Renal cortical epithelial cell (primary cell): ENCODE results near the gene CPPED1. TPM values are rescaled to one million over a fixed set of nuclear protein-coding genes. Genes with fewer than 3 reads are reported as not detected.
"Not testable (repeated sequence)": the region's sequence is repeated elsewhere in the genome, so short reads cannot be mapped to it uniquely, and the experiment has no call there.

Source experiments
- DNase-seq: peaks from one replicate; pipeline ENCODE4 v3.0.0-alpha.2; 2011; ENCODE audit warnings: low read depth
- total RNA-seq: library from RNA; depleted of rRNA; stranded (reverse); fragments of >200 nt; gene quantifications from 2 replicates; pipeline ENCODE4 v1.2.3, GENCODE V29; 2014

The CPPED1 gene, protein sequence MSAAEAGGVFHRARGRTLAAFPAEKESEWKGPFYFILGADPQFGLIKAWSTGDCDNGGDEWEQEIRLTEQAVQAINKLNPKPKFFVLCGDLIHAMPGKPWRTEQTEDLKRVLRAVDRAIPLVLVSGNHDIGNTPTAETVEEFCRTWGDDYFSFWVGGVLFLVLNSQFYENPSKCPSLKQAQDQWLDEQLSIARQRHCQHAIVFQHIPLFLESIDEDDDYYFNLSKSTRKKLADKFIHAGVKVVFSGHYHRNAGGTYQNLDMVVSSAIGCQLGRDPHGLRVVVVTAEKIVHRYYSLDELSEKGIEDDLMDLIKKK
- 17.2 and 33.2 TPM in 2 replicates for total RNA-seq

DNA sequence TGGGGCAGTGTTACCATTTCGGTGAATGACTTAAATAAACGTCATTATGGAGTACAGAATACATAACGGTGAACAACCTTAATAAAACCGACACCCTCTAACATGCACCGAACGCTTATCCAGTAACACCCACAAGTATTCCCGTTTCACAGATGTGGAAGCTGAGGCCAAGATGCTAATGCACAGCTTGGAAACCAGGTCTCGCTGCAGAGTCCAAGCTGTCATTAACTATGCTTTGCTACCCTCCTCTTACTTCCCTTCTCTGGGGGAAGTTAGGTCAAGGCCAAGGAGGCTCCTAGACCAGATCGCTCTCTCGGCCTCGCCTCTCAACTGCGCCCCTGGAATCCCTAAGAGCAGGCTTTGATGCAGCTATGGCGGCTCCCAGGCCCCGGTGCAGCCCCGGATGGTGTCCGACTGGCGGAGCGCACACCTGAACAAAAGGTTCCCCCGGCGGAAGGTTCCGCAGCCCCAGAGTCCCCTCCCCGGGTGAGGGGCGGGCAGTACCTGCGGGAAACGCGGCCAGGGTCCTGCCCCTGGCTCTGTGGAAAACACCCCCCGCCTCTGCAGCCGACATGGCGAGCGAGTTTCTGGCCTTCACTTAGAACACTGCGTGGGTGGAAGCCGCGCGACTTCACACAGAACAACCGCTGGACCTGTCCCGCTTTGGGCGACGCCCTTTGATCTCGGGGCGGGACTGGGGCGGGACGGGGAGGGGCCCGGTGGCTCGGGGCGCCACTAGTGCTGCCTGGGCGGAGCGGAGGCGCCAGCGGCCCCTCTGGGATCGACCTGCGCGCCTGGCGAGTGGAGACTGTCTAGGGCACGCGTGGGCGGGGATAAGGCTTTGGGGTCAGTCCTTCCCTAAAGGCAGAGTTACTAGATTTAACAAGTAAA is at the start of gene CPPED1:
CPPED1 (minus strand) TSS at position 685 of the 891 bp plus-strand sequence; CDS start at position 574, 111 bp downstream.
- DNase-seq: peak; percentile 79

DNA sequence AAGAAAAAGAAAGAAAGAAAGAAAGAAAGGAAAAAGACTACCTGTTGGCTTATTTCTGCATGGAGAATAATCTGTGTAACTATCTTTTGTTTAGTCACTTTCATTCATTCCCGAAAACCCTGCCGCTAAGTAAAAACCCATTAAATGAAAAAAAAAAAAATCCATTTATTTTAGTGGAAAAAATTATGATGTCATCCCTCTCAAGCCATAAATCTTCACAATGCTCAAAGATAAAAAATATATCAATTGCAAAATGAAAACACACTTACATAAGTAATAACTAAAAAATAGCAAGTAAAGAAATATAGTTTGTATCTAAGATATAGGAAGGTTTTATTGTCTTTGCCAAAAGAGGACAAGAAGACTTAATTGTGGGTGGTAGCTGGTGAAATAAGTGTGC is 46.5 kb upstream of the CPPED1 start:
- no peak for DNase-seq

DNA sequence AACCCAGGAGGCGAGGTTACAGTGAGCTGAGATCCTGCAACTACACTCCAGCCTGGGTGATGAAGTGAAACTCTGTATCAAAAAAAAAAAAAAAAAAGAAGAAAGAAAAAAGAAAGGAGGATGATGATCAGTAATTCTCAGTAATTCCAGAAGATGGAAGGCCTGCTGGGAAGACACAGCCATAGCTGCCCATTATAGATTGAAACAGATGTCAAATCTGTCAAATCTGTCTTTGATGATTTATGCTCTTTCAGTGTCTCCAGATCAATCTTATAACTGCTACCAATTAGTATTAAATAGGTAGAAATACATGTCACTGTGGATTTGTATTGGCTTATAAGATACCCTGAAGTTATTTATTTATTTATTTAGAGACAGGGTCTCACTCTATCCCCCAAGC is 42.9 kb upstream of the CPPED1 start:
- DNase-seq: no peak

DNA sequence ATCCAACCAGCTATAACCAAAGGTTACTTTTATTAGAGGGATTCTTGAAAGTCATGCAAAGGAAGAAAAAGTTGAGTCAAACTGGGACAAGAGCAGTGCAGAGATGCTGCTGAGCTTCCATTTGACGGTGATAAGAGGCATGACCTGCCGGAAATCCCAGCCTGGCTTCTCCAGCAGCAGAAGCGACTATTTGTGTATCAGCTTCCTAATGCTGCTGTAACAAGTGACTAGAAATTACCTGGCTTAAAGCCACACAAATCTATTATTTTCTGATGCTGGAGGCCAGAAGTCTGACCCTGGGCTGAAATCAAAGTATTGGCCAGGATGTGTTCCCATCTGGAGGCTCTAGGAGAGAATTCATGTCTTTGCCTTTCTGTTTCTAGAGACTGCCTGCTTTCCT is 41.6 kb upstream of the CPPED1 start:
- no peak for DNase-seq

DNA sequence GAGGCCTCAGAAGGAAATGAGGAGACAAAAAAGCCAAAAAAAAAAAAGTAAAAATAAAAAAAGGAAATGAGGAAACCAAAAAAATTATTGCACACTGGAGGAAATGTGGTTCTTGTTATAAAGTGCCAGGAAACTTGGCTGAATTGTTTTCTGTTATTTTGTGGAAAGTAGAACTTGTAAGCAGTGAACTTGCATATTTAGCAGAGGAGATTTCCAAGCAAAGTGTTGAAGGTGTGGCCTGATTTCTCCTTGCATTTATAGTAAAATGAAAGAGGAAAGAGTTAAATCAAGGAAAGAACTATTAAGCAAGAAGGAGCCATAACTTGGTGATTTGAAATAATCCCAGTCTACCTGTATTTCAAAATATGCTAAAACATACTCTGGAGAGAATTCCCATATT is 34.1 kb upstream of the CPPED1 start:
- no peak for DNase-seq

DNA sequence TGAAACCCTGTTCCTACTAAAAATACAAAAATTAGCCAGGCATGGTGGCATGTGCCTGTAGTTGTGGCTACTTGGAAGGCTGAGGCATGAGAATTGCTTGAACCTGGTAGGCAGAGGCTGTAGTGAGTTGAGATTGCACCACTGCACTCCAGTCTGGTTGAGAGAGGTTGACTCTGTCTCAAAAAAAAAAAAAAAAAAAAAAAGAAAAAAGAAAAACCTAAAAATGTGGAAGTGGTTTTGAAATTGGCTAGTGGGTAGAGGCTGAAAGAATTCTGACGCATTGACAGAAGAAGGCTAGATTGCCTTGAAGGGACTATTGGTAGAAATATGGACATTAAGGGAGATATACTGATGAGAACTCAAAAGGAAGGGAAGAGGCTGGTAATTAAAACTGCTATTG is 33.6 kb upstream of the CPPED1 start:
- no peak for DNase-seq

DNA sequence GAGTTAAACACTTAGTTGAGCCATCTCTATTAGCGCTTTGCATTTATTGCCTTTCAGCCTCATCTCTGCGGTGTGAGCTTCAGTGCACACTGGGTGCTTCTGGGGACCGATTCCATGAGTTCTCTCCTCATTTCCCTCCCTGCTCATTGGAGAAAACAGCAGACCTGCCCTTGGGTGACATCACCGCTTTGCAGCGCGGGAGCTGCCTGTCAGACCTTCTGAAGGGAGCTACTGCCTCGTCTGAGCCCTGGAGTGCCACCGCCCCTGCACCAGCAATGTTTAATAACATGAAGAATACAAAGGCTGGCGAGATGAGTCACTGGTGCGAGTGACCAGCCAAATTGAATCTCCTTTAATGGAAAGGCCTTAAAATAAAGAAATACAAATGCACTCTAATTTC is 30.2 kb upstream of the CPPED1 start:
- peak; percentile 73 for DNase-seq

DNA sequence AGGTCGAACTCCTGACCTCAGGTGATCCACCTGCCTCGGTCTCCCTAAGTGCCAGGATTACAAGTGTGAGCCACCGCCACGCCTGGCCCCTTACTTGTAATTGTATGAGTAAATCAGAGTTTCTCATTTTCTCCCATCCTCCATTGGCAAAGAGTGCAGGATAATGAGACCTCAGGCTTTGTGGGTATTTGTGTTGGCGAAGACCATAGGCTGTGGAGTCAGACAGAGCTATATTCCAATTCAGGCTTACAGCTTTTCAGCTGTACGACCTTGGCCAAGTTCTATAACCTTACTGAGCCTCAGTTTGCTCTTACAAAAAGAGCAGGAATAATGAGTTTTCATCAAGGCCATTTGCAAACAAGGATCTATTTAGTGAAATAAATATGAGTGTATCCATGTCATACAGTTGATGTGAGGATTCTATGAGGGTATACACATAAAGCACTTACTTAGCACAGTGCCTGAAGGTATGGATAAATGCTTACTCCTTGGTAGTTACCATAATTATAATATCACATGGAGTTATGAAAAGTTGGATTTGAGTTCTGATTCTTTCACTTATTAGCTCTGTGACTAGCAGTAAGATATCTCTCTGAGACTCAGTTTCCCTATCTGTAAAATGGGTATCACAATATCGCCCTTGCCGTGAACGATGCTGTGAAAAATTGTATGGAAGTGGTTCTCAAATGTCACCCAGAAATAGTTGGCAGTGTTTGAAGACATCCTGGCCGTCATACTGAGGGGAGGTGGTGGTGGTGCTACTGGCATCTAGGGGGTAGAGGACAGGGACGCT is 25.6 kb upstream of the CPPED1 start:
- no peak for DNase-seq

DNA sequence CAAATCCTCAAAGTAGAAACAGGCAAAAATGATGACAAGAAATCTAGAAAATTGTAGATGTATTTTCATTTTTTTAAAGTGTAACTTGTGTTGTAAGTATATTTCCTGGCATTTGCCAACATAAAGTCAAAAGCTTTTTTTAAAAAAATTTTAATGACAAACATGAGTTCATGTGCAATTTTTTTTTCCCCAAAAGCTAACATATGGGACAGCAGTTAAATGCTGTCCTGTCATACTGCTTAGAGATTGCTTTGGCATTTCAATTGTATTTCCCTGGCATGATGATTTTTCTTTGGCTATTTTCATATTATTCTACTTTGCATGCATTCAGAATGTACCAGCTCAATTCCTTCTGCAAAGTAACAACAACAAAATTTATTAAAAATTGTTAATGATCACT is 24.5 kb upstream of the CPPED1 start:
- DNase-seq: no peak

DNA sequence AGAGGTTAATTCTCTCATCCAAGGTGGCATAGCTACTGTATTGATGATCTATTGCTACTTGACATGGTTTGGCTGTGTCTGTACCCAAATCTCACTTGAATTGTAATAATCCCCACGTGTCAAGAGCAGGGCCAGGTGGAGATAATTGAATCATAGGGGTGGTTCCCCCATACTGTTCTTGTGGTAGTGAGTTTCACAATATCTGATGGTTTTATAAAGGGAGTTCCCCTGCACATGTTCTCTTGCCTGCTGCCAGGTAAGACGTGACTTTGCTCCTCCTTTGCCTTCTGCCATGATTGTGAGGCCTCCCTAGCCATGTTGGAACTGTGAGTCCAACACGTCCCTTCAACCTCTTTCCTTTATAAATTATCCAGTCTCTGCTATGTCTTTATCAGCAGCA is 22.9 kb upstream of the CPPED1 start:
- no peak for DNase-seq

DNA sequence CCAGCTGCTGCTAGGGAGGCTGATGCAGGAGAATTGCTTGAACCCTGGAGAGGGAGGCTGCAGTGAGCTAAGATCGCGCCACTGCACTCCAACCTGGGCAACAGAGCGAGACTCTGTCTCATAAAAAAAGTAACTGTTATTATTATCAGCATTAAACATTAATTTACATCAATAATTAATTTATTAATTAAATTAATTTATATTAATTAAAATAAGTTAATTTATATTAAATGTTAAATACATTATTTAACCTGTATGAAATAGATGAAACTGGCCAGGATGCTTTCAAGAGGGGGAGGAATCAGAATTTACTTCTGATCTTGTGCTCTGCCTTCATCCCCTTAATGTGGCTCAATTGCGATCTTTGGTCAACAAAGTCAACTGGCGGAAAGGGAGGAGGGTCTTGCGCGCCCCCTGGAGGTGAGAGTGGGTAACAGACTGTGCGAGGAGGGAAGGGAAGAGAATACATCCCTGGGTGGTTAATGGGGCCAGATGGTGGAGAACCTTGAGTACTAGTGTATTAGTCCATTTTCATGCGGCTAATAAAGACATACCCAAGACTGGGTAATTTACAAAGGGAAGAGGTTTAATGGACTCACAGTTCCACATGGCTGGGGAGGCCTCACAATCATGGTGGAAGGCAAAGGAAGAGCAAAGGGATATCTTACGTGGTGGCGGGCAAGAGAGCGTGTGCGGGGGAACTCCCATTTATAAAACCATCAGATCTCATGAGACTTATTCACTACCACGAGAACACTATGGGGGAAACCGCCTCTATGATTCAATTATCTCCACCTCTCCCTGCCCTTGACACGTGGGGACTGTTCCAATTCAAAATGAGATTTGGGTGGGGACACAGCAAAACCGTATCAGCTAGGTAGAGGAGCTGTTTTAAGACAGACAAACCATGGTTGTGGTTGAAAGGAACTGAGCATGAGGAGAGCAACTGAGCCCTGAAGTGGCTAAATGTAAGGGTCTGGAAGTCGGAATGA is 15.7 kb upstream of the CPPED1 start:
- DNase-seq: no peak

DNA sequence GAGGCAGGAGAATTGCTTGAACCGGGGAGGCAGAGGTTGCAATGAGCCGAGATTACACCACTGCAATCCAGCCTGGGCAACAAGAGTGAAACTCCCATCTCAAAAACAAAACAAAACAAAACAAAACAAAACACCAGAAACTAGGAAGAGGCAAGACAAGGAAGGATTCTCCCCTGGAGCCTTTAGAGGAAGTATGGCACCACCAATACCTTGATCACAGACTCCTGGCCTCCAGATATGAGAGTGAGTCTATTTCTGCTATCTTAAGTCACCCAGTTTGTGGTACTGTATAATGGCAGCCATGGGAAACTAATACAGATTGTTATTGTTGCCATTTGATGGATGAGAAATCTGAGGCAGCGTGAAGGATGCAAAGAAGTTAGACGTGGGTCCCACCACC is 14.6 kb upstream of the CPPED1 start:
- no peak for DNase-seq

DNA sequence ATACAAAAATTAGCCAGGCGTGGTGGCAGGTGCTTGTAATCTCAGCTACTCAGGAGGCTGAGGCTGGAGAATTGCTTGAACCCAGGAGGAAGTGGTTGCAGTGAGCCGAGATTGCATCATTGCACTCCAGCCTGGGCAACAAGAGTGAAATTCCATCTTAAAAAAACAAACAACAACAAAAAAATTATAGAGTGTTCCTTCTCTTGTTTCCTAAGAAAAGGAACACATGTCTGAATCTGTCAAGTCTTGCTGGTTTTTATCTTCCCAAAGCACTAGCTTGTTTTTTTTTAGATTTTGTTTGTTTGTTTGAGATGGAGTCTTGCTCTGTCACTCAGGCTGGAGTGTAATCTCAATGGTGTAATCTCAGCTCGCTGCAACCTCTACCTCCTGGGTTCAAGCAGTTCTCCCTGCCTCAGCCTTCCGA is 13.1 kb upstream of the CPPED1 start:
- DNase-seq: peak; percentile 68

DNA sequence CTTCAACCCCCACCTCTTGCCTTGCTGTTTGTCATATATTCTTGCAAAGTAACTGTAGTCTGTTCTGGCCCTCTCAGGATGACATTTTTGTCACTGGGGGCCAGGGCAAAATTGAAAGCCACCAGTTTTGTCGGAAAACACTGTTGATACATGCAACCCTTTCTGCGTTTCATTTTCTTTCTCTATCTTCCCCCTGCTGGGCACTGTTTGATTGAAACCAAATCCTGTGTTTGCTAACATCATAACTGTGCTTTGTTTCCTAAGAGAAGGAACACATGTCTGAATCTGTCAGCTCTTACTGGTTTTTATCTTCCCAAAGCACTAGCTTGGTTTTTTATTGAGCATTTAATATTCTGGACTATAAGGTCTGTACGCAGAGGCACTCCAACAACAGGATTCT is 11.7 kb upstream of the CPPED1 start:
- no peak for DNase-seq

DNA sequence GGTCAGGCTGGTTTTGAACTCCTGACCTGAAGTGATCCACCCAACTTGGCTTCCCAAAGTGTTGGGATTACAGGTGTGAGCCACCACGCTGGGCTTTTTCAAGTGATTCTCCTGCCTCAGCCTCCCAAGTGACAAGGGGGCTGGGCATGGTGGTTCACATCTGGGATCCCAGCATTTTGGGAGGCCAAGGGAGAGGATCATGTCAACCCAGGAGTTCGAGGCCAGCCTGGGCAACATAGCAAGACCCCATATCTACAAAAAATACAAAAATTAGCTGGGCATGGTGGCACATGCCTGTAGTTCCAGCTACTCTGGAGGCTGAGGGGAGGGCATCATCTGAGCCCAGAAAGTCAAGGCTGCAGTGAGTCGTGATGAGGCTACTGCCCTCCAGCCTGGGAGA is 10.0 kb upstream of the CPPED1 start:
- not testable (repeated sequence) for DNase-seq

DNA sequence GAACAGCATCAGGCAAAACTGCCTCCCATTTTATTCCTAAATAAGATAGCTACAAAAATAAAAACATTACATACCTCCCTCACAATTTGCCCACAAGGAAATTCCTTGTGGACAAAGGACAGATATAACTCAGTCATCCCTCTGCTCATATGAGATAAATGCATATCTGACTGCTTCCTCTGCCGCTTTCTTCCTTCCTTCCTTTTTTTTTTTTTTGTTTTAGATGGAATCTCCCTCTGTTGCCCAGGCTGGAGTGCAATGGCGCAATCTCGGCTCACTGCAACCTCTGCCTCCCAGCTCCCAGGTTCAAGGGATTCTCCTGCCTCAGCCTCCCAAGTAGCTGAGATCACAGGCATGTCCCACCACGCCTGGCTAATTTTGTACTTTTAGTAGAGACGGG is 9.6 kb upstream of the CPPED1 start:
- not testable (repeated sequence) for DNase-seq

DNA sequence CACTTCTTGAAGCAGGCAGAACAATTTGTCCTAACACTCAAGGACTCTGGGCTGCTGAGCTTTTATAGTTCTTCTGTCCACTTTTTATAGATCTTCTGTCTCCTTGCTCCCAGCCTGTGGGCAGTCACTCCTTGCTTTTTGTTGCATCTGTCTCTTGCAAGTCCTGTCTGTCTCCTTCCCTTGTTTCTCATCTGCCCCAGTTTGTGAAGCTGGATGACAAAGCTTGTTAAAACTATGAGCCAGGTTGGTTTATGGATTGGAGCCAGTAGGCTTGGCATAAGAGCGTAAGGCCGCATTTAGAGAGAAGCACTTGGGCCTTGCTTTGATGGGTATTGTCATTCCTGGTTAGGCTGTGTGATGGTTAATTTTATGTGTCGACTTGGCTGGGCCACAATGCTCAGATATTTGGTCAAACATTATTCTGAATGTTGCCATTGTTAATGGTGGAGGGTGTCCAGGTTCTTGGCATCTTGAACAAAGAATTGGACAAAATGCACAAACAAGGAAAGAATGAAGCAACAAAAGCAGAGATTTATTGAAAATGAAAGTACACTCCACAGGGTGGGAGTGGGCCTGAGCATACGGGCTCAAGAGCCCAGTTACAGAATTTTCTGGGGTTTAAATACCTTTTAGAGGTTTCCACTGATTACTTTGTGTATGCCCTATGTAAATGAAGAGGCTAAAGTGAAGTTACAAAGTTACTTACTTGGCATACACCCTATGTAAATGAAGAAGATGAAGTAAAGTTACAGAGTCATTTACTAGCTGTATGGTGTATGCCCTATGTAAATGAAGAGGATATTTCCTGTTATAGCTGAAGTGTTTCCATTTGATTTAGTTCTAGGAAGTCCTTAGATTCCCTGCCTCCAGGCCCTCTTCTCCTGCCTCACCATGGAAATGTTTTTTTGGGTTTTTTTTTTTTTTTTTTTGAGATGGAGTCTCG is 8.0 kb upstream of the CPPED1 start:
- no peak for DNase-seq

DNA sequence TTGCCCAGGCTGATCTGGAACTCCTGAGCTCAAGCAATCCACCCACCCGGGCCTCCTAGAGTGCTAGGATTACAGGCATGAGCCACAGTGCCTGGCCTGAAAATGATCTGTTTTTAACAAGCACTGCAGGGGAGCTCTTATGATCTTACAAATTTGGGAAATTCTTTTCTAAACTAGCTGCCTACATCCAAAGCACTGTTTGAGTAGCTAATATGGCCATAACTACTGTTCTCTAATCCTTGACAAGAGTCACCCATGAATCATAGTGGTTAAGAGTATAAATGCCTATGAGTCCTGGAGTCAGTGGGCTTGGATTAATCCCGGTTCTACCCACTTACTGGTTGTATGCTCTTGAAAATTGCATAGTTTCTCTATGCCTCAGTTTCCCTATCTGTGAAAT is 1.4 kb upstream of the CPPED1 start:
- peak; percentile 9 for DNase-seq

DNA sequence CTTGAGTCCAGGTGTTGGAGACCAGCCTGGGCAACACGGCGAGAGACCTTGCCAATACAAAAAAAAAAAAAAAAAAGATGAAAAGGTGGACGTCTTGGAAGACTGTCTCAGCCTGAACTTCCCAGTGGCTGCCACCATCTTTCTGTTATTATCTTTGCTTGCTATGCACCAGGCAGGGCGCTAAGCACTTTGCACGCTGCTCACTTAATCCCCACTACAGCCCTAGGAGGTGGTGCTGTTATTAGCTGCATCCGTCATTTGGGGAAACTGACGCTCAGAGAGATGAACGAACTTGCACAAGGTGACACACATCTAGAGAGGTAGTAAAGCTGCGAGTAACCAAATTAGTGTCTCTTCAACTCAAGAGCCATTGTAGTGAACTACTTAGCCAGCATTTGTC is 708 bp upstream of the CPPED1 start:
- no peak for DNase-seq

DNA sequence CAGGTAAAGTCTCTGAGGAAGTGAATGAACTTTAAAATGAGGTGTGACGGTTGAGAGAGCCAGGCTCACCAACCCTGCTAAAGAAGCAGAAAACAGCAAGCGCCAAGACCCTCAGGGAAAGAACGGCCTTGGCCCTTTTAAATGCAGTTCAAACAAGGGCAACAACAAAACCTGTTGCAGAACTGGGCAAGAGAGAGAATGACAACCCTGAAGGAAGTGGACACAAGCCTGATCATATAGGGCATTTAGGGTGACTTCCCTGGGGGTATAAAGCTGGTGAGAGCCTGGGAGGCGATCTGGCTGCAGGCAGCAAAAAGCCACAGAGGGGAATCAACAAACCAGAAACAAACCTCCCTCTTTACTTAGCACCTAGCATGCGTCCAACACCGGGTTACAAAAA is 1.0 kb downstream of the CPPED1 start:
- peak; percentile 35 for DNase-seq
